SK-N-SH treated with all-trans-retinoic acid at 6 μM for 48 hours (cell line): ENCODE measurements around the gene PAPPA2.

ENCODE experiments used
- ARNTL ChIP-seq: fragments of 450-650 bp; formaldehyde crosslinking; IDR thresholded peaks from 2 replicates; pipeline ENCODE4 v1.5.0; 2020; ENCODE audit warnings: low read depth, mild to moderate bottlenecking, moderate library complexity, borderline replicate concordance
- CREB5 ChIP-seq: fragments of 250-450 bp; sonication (Bioruptor Pico); IDR thresholded peaks from 2 replicates; pipeline ENCODE4 v1.5.1; 2020; ENCODE audit warnings: low read depth, mild to moderate bottlenecking, moderate library complexity
- CSDC2 ChIP-seq: fragments of 250-450 bp; sonication (Bioruptor Pico); IDR thresholded peaks from 2 replicates; pipeline ENCODE4 v1.5.0; 2020; ENCODE audit warnings: mild to moderate bottlenecking, moderate library complexity
- CSRNP3 ChIP-seq: fragments of 250-450 bp; sonication (Bioruptor Pico); IDR thresholded peaks from 2 replicates; pipeline ENCODE4 v1.5.1; 2021; ENCODE audit warnings: mild to moderate bottlenecking, moderate library complexity
- GLIS3 ChIP-seq: fragments of 250-450 bp; sonication (Bioruptor Pico); IDR thresholded peaks from 2 replicates; pipeline ENCODE4 v1.5.0; 2020; ENCODE audit warnings: mild to moderate bottlenecking, moderate library complexity
- PATZ1 ChIP-seq: fragments of 250-450 bp; sonication (Bioruptor Pico); IDR thresholded peaks from 2 replicates; pipeline ENCODE4 v1.8.0; 2020; ENCODE audit warnings: mild to moderate bottlenecking, moderate library complexity, borderline replicate concordance
- RARB ChIP-seq: fragments of 250-450 bp; sonication (Bioruptor Pico); IDR thresholded peaks from 2 replicates; pipeline ENCODE4 v1.8.0; 2021; ENCODE audit warnings: mild to moderate bottlenecking, moderate library complexity
- TOX ChIP-seq: fragments of 250-450 bp; sonication (Bioruptor Pico); IDR thresholded peaks from 2 replicates; pipeline ENCODE4 v1.8.0; 2021; ENCODE audit warnings: mild to moderate bottlenecking, moderate library complexity, borderline replicate concordance
- ZFP30 ChIP-seq: fragments of 450-650 bp; formaldehyde crosslinking; IDR thresholded peaks from 2 replicates; pipeline ENCODE4 v1.5.0; 2022; ENCODE audit warnings: mild to moderate bottlenecking, moderate library complexity
- ZNF565 ChIP-seq: fragments of 450-650 bp; formaldehyde crosslinking; conservative IDR thresholded peaks from 2 replicates; pipeline ENCODE4 v1.5.0; 2020; ENCODE audit warnings: low read depth, mild to moderate bottlenecking, moderate library complexity
- ZNF8 ChIP-seq: fragments of 450-650 bp; formaldehyde crosslinking; IDR thresholded peaks from 2 replicates; pipeline ENCODE4 v1.5.0; 2020; ENCODE audit warnings: mild to moderate bottlenecking, moderate library complexity

GRCh38 chr1:176461576-176461975, 1.4 kb upstream of the PAPPA2 start:
- TF ChIP-seq ZFP30 (CRISPR knock-in tag) (no peak), PATZ1 (no peak), CREB5 (CRISPR knock-in tag) (no peak), CSRNP3 (CRISPR knock-in tag) (no peak), GLIS3 (no peak), RARB (no peak), ARNTL (CRISPR knock-in tag) (no peak), CSDC2 (no peak), ZNF8 (no peak), TOX (CRISPR knock-in tag) (no peak), ZNF565 (CRISPR knock-in tag) (no peak)
